GM12878 (cell line): Measurements from ENCODE around the gene KRTAP5-6. TPM values are rescaled to one million over a fixed set of nuclear protein-coding genes. Genes with fewer than 3 reads are reported as not detected.

Experiments used
- ATAC-seq: fragments of 200-7000 bp; cut with Tn5 transposase; 3 replicates; pipeline ENCODE4 v1.9.1; 2020; ENCODE audit warnings: mild to moderate bottlenecking, moderate library complexity
- BruUV-seq: library from RNA; stranded (reverse); fragments of 400-500 nt; replicated peaks from 2 replicates; lab custom pipeline; 2021; lab: Mats Ljungman, UMichigan
- CTCF ChIA-PET: fragments of 300-600 bp; sonication (Branson Sonifier 250); formaldehyde crosslinking; extraction: SDS; loops from one replicate; lab custom pipeline; 2021; ENCODE audit warnings: inconsistent platforms; lab: Yijun Ruan, JAX
- POLR2A ChIA-PET: fragments of 350-600 bp; formaldehyde crosslinking; extraction: SDS; loops from one replicate; lab custom pipeline; 2021; ENCODE audit warnings: inconsistent platforms; lab: Charles Lee
- RAD21 ChIA-PET: fragments of 300-600 bp; sonication (Branson Sonifier 250); formaldehyde crosslinking; loops from one replicate; lab custom pipeline; 2023; ENCODE audit warnings: antibody characterized with exemption; ENCODE audit not compliant: unreplicated experiment; lab: Charles Lee
- SMC1A ChIA-PET: fragments of 300-600 bp; sonication (Branson Sonifier 250); formaldehyde crosslinking; loops from one replicate; lab custom pipeline; 2023; ENCODE audit not compliant: unreplicated experiment, uncharacterized antibody; lab: Charles Lee
- DNase-seq: peaks from one replicate; pipeline ENCODE4 v3.0.0-alpha.2; 2011; ENCODE audit warnings: low read depth, low spot score
- FAIRE-seq: peaks from 3 replicates; lab custom pipeline; 2011; peaks lifted over from hg19 to GRCh38; lab: Jason Lieb, UNC
- H2AFZ ChIP-seq: 2 replicates; pipeline ENCODE4 v1.6.0; 2011; ENCODE audit warnings: low read depth, low read length, control low read depth; ENCODE audit not compliant: control insufficient read depth
- H3K27ac ChIP-seq: 2 replicates; pipeline ENCODE4 v1.5.1; 2011; ENCODE audit warnings: control low read depth; ENCODE audit not compliant: control insufficient read depth, insufficient read depth
- H3K27me3 ChIP-seq, 2 experiments: replicated peaks in 1 of 2; 2 replicates each; pipeline versions ENCODE4 v1.6.0 to v1.6.1; 2011; ENCODE audit warnings: low read length in 1 of 2; ENCODE audit not compliant: control insufficient read depth in 2 of 2, insufficient read depth in 2 of 2
- H3K36me3 ChIP-seq, 2 experiments: 2 replicates each; pipeline ENCODE4 v1.5.1; 2011; ENCODE audit warnings: low read length in 1 of 2; ENCODE audit not compliant: control insufficient read depth in 2 of 2, insufficient read depth in 2 of 2
- H3K4me1 ChIP-seq: 2 replicates; pipeline ENCODE4 v1.6.1; 2011; ENCODE audit warnings: mild to moderate bottlenecking, low read length, moderate library complexity, mixed read lengths; ENCODE audit not compliant: control insufficient read depth, insufficient read depth
- H3K4me2 ChIP-seq: 2 replicates; pipeline ENCODE4 v1.6.0; 2011; ENCODE audit warnings: control low read depth; ENCODE audit not compliant: control insufficient read depth, insufficient read depth
- H3K4me3 ChIP-seq: fragments of 200-600 bp; sonication (generic); 2 replicates; pipeline ENCODE4 v1.5.1; 2016
- H3K79me2 ChIP-seq: 2 replicates; pipeline ENCODE4 v1.6.0; 2011; ENCODE audit warnings: low read length; ENCODE audit not compliant: control insufficient read depth, insufficient read depth
- H3K9ac ChIP-seq: 2 replicates; pipeline ENCODE4 v1.8.0; 2011; ENCODE audit warnings: low read length, control low read depth, mixed read lengths; ENCODE audit not compliant: control insufficient read depth, insufficient read depth
- H3K9me3 ChIP-seq: replicated peaks from 3 replicates; pipeline ENCODE4 v1.5.1; 2011; ENCODE audit warnings: mild to moderate bottlenecking, low read length; ENCODE audit not compliant: control insufficient read depth, insufficient read depth
- H4K20me1 ChIP-seq: 2 replicates; pipeline ENCODE4 v1.6.0; 2011; ENCODE audit not compliant: control insufficient read depth, insufficient read depth
- FOXK2 ChIP-seq: fragments of 450-650 bp; IDR thresholded peaks from 2 replicates; pipeline ENCODE4 v1.6.1; 2017; ENCODE audit warnings: mild to moderate bottlenecking, moderate library complexity
- MXI1 ChIP-seq: fragments of 150-350 bp; IDR thresholded peaks from 2 replicates; pipeline ENCODE4 v1.6.1; 2011; ENCODE audit warnings: low read depth, mild to moderate bottlenecking, inconsistent platforms, low read length, improper control_type of control experiment
- NRF1 ChIP-seq: conservative IDR thresholded peaks from 2 replicates; pipeline ENCODE4 v1.6.1; 2011; ENCODE audit warnings: mild to moderate bottlenecking, low read depth, low read length, improper control_type of control experiment
- PBX3 ChIP-seq: IDR thresholded peaks from 2 replicates; pipeline ENCODE4 v1.6.1; 2011; ENCODE audit warnings: mild to moderate bottlenecking, low read depth, low read length, moderate library complexity; ENCODE audit not compliant: insufficient replicate concordance
- ZBTB11 ChIP-seq: fragments of 450-650 bp; formaldehyde crosslinking; IDR thresholded peaks from 2 replicates; pipeline ENCODE4 v1.5.0; 2022; ENCODE audit warnings: mild to moderate bottlenecking, missing genetic modification characterization
- ZBTB40 ChIP-seq: fragments of 450-650 bp; IDR thresholded peaks from 2 replicates; pipeline ENCODE4 v1.6.1; 2016; ENCODE audit warnings: mild to moderate bottlenecking, moderate library complexity, borderline replicate concordance
- WGBS: methylation state at CpG from one replicate; pipeline ENCODE4 v1.1.6; 2016; ENCODE audit warnings: low lambda C conversion rate; ENCODE audit not compliant: insufficient replicate concordance, insufficient coverage; ENCODE audit errors: missing lambda C conversion rate; 5-methylcytosine and 5-hydroxymethylcytosine counted together
- in situ Hi-C: fragments of 300-500 bp; cut with MboI; formaldehyde crosslinking; loops from 9 replicates; pipeline ENCODE4 v1.14.3; 2018; ENCODE audit warnings: mixed read lengths
- intact Hi-C: fragments of 100-400 bp; cut with micrococcal nuclease; formaldehyde crosslinking; loops from one replicate; pipeline ENCODE4 v1.14.2; 2022; ENCODE audit not compliant: unreplicated experiment
- polyA plus RNA-seq, 11 experiments: library from polyadenylated mRNA; depleted of rRNA in 4 of 11; unstranded in 6 of 11; stranded (reverse) in 5 of 11; fragments of >200 nt; fragmentation: Nextera tagmentation in 4 of 11; fragmentation: Illumina TruSeq in 1 of 11; extraction: Ambion mirVana in 4 of 11; extraction: Trizol in 1 of 11; gene quantifications; 1 replicate in 1 of 11; 2 replicates in 10 of 11; pipeline versions ENCODE4 v1.2.1 to v1.2.3, GENCODE V29; 2011 to 2016; ENCODE audit warnings: inconsistent platforms in 2 of 11, missing spikeins in 2 of 11, low read depth in 1 of 11
- total RNA-seq, 4 experiments: library from RNA; depleted of rRNA in 3 of 4; stranded (reverse); fragments of >200 nt in 3 of 4; fragmentation: Illumina TruSeq in 1 of 4; extraction: Trizol in 1 of 4; gene quantifications; 2 replicates each; pipeline versions ENCODE4 v1.2.1 to v1.2.3, GENCODE V29; 2013 to 2021
- TF ChIP-seq, protein P1 (sequence below): fragments of 450-650 bp; IDR thresholded peaks from 2 replicates; pipeline ENCODE4 v1.6.1; 2018; ENCODE audit warnings: borderline replicate concordance, mild to moderate bottlenecking; ENCODE audit not compliant: partially characterized antibody

The KRTAP5-6 gene
- total and polyA plus RNA-seq, 10 of the 15 experiments (the other 5 are each of a cell fraction or from before 2014, with no cell fraction given): not detected

GRCh38 chr11:1714908-1715885, 18.2 kb downstream of the KRTAP5-6 start:
- ChIA-PET POLR2A (no interaction called here), CTCF (interaction anchor here (1.2 kb wide), 1 partner anchor 21 kb away, joined by 4 read pairs; no protein-coding TSS in a partner anchor), SMC1A (interaction anchor here (1.0 kb wide), 1 partner anchor 62 kb away, joined by 3 read pairs; no protein-coding TSS in a partner anchor), RAD21 (no interaction called here)
- WGBS: 48% methylated on average over 24 of the region's 24 CpGs
- in situ Hi-C loops: no loop called here
- H3K27ac ChIP-seq: no peak overlapping the region
- H4K20me1 ChIP-seq: no peaks in the 10 kb centered on the region
- no peaks in the 10 kb centered on the region for H3K36me3 ChIP-seq
- H3K4me1 ChIP-seq: no peaks in the 10 kb centered on the region
- H3K4me2 ChIP-seq: no peak overlapping the region
- DNase-seq: no peak
- H3K9me3 ChIP-seq: no peaks in the 10 kb centered on the region
- no peak for FAIRE-seq
- H3K9ac ChIP-seq: no peak overlapping the region
- BruUV-seq: no TSS peak
- no peak overlapping the region for H2AFZ ChIP-seq
- no peak for ATAC-seq
- no peak overlapping the region for H3K4me3 ChIP-seq
- H3K27me3 ChIP-seq: no peaks in the 10 kb centered on the region
- intact Hi-C loops: no loop called here
- no peaks in the 10 kb centered on the region for H3K79me2 ChIP-seq
- TF ChIP-seq PBX3 (no peak), ZBTB11 (CRISPR knock-in tag) (no peak), FOXK2 (no peak), MXI1 (no peak), ZBTB40 (no peak), NRF1 (no peak)
- TF ChIP-seq, protein P1, sequence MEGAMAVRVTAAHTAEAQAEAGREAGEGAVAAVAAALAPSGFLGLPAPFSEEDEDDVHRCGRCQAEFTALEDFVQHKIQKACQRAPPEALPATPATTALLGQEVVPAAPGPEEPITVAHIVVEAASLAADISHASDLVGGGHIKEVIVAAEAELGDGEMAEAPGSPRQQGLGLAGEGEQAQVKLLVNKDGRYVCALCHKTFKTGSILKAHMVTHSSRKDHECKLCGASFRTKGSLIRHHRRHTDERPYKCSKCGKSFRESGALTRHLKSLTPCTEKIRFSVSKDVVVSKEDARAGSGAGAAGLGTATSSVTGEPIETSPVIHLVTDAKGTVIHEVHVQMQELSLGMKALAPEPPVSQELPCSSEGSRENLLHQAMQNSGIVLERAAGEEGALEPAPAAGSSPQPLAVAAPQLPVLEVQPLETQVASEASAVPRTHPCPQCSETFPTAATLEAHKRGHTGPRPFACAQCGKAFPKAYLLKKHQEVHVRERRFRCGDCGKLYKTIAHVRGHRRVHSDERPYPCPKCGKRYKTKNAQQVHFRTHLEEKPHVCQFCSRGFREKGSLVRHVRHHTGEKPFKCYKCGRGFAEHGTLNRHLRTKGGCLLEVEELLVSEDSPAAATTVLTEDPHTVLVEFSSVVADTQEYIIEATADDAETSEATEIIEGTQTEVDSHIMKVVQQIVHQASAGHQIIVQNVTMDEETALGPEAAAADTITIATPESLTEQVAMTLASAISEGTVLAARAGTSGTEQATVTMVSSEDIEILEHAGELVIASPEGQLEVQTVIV: no peak
